ENCODE results near the gene ZBTB34. TPM values are rescaled to one million over a fixed set of nuclear protein-coding genes. Genes with fewer than 3 reads are reported as not detected.
A peak's percentile ranks its signal among the peaks of the same experiment; 100 is the strongest.

The ZBTB34 gene
- total and polyA plus RNA-seq, 8 donors: 9.9 to 25.3 (median 23.9) TPM

DNA sequence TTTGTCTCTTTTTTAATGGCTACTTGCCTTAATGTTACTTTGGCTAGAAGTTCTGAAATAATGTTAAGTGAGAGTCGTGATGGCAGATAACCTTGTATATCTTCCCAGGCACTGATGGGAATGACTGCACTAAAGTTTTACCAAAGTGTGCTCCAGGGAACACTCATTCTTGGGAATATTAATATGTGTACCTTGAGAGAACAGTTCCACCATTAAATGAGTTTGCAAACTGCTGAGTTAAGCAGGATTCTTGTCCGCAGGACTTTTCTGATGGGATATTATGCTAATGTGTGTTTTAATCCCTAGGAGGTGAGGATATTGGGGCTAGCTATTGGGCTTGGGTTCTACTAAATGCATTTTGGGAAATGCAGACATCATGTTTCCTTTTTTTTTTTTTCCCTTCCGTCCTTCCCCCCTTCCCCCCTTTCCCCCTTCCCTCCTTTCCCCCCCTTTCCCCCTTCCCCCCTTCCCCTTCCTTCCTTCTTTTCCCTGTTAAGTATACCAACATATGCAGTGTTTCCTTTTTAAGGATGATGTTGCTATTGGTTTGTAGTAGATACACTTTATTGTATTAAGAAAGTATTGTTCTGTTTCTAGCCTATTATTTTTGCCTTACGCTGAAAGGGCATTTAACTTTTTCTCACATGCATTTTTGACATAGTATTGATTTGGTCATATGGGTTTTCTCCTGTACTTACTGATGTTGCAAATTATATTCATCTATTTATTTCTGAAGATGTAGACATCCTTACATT lies 15.5 kb downstream of the ZBTB34 start:
- H3K36me3 ChIP-seq: peaks cover 0 to 35% of the 10 kb centered on the region in 2 donors
- no peaks in the 10 kb centered on the region for H3K9me3 ChIP-seq
- H3K27ac ChIP-seq: peak overlapping the region in 1 of 2 donors; percentile 28
- TF ChIP-seq, protein P1, sequence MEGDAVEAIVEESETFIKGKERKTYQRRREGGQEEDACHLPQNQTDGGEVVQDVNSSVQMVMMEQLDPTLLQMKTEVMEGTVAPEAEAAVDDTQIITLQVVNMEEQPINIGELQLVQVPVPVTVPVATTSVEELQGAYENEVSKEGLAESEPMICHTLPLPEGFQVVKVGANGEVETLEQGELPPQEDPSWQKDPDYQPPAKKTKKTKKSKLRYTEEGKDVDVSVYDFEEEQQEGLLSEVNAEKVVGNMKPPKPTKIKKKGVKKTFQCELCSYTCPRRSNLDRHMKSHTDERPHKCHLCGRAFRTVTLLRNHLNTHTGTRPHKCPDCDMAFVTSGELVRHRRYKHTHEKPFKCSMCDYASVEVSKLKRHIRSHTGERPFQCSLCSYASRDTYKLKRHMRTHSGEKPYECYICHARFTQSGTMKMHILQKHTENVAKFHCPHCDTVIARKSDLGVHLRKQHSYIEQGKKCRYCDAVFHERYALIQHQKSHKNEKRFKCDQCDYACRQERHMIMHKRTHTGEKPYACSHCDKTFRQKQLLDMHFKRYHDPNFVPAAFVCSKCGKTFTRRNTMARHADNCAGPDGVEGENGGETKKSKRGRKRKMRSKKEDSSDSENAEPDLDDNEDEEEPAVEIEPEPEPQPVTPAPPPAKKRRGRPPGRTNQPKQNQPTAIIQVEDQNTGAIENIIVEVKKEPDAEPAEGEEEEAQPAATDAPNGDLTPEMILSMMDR (IDR thresholded peaks at IDR 0.05): no peak
- H3K4me1 ChIP-seq: peaks cover 0 to 25% of the 10 kb centered on the region in 2 donors
- ATAC-seq: no peak
- H3K27me3 ChIP-seq: no peaks in the 10 kb centered on the region
- intact Hi-C loops (cut with DNase I): no loop called here
- no peak overlapping the region for H3K4me3 ChIP-seq
- no peak for DNase-seq

DNA sequence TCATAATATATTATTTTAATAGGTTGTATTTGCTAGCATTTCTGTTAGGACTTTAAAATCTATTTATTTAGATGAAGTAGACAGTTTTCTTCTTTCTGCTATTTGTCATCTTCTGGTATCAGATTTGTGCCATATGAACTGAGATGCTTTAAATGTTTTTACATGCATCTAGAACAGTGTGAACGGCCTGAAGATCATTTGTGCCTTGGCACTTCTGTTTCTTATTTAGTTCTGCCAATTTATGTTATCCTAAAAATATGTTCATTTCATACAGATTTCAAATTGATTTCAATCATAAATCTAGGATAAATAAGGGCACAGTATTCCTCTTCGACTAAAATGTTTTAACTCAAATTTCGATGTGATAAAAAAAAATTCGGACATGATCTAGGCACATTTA lies 16.1 kb downstream of the ZBTB34 start:
- peaks cover 0 to 25% of the 10 kb centered on the region in 2 donors for H3K4me1 ChIP-seq
- no peak for DNase-seq
- ATAC-seq: no peak
- TF ChIP-seq, protein P1 (IDR thresholded peaks at IDR 0.05): no peak
- H3K27ac ChIP-seq: peak overlapping the region in 1 of 2 donors; percentile 28
- H3K27me3 ChIP-seq: no peaks in the 10 kb centered on the region
- intact Hi-C loops (cut with DNase I): no loop called here
- no peaks in the 10 kb centered on the region for H3K9me3 ChIP-seq
- H3K36me3 ChIP-seq: peaks cover 0 to 41% of the 10 kb centered on the region in 2 donors
- no peak overlapping the region for H3K4me3 ChIP-seq

DNA sequence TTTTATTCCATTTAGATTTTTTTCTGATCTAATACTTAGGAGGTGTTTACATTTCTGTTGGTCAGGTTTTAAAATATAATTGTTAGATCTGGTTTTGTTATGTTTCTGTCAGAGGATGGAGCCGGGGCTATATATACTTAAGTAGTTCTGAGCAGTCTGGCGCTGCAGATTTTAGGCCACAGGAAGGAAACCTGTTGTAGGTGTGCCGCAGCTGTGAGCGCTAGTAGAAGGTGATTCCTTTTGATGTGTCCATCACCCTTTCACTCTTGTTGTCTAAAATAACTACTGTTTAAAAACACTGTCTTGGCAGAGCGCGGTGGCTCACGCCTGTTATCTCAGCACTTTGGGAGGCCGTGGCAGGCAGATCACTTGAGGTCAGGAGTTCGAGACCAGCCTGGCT lies 17.0 kb downstream of the ZBTB34 start:
- Histone ChIP-seq H3K36me3 (peaks cover 0 to 49% of the 10 kb centered on the region in 2 donors), H3K9me3 (no peaks in the 10 kb centered on the region), H3K4me3 (no peak overlapping the region), H3K27ac (no peak overlapping the region), H3K4me1 (peaks cover 0 to 25% of the 10 kb centered on the region in 2 donors), H3K27me3 (no peaks in the 10 kb centered on the region)
- TF ChIP-seq, protein P1 (IDR thresholded peaks at IDR 0.05): no peak
- intact Hi-C loops (cut with DNase I): no loop called here
- ATAC-seq (no peak), DNase-seq (no peak)

DNA sequence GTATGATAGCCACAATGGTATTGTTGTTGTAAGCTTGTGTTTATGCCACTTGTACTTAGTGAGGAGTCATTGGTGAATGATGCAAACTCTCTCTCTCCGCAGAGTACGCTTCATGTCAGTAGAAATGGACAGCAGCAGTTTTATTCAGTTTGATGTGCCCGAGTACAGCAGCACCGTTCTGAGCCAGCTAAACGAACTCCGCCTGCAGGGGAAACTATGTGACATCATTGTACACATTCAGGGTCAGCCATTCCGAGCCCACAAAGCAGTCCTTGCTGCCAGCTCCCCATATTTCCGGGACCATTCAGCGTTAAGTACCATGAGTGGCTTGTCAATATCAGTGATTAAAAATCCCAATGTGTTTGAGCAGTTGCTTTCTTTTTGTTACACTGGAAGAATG lies 18.8 kb downstream of the ZBTB34 start:
- TF ChIP-seq, protein P1 (IDR thresholded peaks at IDR 0.05): no peak
- H3K9me3 ChIP-seq: no peaks in the 10 kb centered on the region
- H3K36me3 ChIP-seq: peaks cover 0 to 64% of the 10 kb centered on the region in 2 donors
- H3K27me3 ChIP-seq: no peaks in the 10 kb centered on the region
- H3K4me3 ChIP-seq: no peak overlapping the region
- intact Hi-C loops (cut with DNase I): no loop called here
- H3K27ac ChIP-seq: no peak overlapping the region
- no peak for DNase-seq
- H3K4me1 ChIP-seq: peaks cover 0 to 29% of the 10 kb centered on the region in 2 donors
- ATAC-seq: no peak

DNA sequence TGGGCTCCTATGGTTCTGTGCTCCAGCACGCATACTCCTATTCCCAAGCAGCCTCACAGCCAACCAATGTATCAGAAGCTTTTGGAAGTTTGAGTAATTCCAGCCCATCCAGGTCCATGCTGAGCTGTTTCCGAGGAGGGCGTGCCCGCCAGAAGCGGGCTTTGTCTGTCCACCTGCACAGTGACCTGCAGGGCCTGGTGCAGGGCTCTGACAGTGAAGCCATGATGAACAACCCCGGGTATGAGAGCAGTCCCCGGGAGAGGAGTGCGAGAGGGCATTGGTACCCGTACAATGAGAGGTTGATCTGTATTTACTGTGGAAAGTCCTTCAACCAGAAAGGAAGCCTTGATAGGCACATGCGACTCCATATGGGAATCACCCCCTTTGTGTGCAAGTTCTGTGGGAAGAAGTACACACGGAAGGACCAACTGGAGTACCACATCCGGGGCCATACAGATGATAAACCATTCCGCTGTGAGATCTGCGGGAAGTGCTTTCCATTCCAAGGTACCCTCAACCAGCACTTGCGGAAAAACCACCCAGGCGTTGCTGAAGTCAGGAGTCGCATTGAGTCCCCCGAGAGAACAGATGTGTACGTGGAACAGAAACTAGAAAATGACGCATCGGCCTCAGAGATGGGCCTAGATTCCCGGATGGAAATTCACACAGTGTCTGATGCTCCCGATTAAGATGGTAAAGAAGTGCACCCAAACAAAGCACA lies 19.9 kb downstream of the ZBTB34 start:
- TF ChIP-seq, protein P1 (IDR thresholded peaks at IDR 0.05): no peak
- no peak overlapping the region for H3K27ac ChIP-seq
- no peaks in the 10 kb centered on the region for H3K27me3 ChIP-seq
- ATAC-seq (no peak), DNase-seq (no peak)
- no peak overlapping the region for H3K4me3 ChIP-seq
- intact Hi-C loops (cut with DNase I): no loop called here
- peaks cover 0 to 64% of the 10 kb centered on the region in 2 donors for H3K36me3 ChIP-seq
- no peaks in the 10 kb centered on the region for H3K9me3 ChIP-seq
- H3K4me1 ChIP-seq: peaks cover 3 to 30% of the 10 kb centered on the region in 2 donors

Measured in left lung (tissue), 10 donors.